HepG2 (cell line): ENCODE measurements around the gene DNAJC18.

Experiments used
- BCL6 ChIP-seq: IDR thresholded peaks from 2 replicates; pipeline ENCODE4 v1.6.1; 2016; ENCODE audit warnings: missing genetic modification reagents, missing compliant biosample characterization
- HCFC1 ChIP-seq: fragments of 150-350 bp; IDR thresholded peaks from 2 replicates; pipeline ENCODE4 v1.6.1; 2014; ENCODE audit warnings: low read depth, low read length
- NFE2L2 ChIP-seq: fragments of 150-350 bp; IDR thresholded peaks from 2 replicates; pipeline ENCODE4 v1.6.1; 2014; ENCODE audit warnings: low read length
- POLR2AphosphoS5 ChIP-seq: IDR thresholded peaks from 2 replicates; pipeline ENCODE4 v1.6.1; 2012; ENCODE audit warnings: low read depth, low read length
- SP1 ChIP-seq, 2 experiments: fragments of 450-650 bp in 1 of 2; sonication (generic) in 1 of 2; formaldehyde crosslinking in 1 of 2; IDR thresholded peaks; 2 replicates each; pipeline versions ENCODE4 v1.4.0 to v1.6.1; 2016 to 2020; ENCODE audit warnings: missing genetic modification reagents in 1 of 2
- SUZ12 ChIP-seq: fragments of 150-350 bp; IDR thresholded peaks from 2 replicates; pipeline ENCODE4 v1.6.1; 2014; ENCODE audit warnings: low read depth, low read length
- ZNF556 ChIP-seq: sonication (generic); formaldehyde crosslinking; IDR thresholded peaks from 2 replicates; pipeline ENCODE4 v1.4.0; 2020; ENCODE audit warnings: mild to moderate bottlenecking, missing genetic modification reagents, borderline replicate concordance
- TF ChIP-seq, protein P1 (sequence below): sonication (generic); formaldehyde crosslinking; IDR thresholded peaks from 2 replicates; pipeline ENCODE4 v1.8.0; 2022; ENCODE audit warnings: mild to moderate bottlenecking, missing genetic modification reagents; ENCODE audit not compliant: insufficient replicate concordance
- TF ChIP-seq, protein P2 (sequence below): sonication (generic); formaldehyde crosslinking; IDR thresholded peaks from 2 replicates; pipeline ENCODE4 v1.5.0; 2020; ENCODE audit warnings: mild to moderate bottlenecking, missing genetic modification reagents, moderate library complexity
- TF ChIP-seq, protein P3 (sequence below): sonication (generic); formaldehyde crosslinking; IDR thresholded peaks from 2 replicates; pipeline ENCODE4 v1.8.0; 2022; ENCODE audit warnings: missing genetic modification reagents, low read depth, mild to moderate bottlenecking, borderline replicate concordance

DNA sequence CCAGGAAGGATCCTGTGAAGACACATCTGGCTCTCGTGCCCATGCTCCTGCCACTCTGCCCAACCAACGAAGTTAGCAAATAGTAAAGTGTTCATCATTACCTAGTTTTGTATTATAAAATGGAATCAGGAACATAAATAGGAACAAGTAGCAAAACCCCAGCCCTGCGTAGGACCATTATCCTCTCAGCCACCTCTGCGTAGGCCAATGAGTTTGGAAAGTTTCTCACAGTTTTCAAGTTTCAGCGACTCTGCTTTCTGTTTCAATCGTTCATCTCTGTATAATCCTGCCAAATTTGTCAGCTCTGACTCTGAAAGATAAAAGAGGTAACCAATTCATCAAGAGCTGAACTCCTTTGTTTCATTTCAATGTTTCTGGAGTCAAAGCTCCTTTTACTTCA is 25.4 kb downstream of the DNAJC18 start:
- no peak for TF ChIP-seq SP1 (IDR thresholded peaks at IDR 0.05)
- TF ChIP-seq SP1 (CRISPR knock-in tag; IDR thresholded peaks at IDR 0.05) = no peak
- TF ChIP-seq NFE2L2 = no peak
- TF ChIP-seq, protein P1, sequence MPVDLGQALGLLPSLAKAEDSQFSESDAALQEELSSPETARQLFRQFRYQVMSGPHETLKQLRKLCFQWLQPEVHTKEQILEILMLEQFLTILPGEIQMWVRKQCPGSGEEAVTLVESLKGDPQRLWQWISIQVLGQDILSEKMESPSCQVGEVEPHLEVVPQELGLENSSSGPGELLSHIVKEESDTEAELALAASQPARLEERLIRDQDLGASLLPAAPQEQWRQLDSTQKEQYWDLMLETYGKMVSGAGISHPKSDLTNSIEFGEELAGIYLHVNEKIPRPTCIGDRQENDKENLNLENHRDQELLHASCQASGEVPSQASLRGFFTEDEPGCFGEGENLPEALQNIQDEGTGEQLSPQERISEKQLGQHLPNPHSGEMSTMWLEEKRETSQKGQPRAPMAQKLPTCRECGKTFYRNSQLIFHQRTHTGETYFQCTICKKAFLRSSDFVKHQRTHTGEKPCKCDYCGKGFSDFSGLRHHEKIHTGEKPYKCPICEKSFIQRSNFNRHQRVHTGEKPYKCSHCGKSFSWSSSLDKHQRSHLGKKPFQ (CRISPR knock-in tag) = no peak
- TF ChIP-seq POLR2AphosphoS5 = no peak
- TF ChIP-seq, protein P2, sequence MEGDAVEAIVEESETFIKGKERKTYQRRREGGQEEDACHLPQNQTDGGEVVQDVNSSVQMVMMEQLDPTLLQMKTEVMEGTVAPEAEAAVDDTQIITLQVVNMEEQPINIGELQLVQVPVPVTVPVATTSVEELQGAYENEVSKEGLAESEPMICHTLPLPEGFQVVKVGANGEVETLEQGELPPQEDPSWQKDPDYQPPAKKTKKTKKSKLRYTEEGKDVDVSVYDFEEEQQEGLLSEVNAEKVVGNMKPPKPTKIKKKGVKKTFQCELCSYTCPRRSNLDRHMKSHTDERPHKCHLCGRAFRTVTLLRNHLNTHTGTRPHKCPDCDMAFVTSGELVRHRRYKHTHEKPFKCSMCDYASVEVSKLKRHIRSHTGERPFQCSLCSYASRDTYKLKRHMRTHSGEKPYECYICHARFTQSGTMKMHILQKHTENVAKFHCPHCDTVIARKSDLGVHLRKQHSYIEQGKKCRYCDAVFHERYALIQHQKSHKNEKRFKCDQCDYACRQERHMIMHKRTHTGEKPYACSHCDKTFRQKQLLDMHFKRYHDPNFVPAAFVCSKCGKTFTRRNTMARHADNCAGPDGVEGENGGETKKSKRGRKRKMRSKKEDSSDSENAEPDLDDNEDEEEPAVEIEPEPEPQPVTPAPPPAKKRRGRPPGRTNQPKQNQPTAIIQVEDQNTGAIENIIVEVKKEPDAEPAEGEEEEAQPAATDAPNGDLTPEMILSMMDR (CRISPR knock-in tag) = no peak
- TF ChIP-seq, protein P3, sequence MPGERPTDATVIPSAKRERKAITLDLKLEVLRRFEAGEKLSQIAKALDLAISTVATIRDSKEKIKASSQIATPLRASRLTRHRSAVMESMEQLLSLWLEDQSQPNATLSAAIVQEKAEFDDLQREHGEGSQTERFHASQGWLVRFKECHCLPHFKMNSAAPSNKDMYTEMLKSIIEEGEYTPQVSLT = no peak
- no peak for TF ChIP-seq ZNF556 (CRISPR knock-in tag)
- TF ChIP-seq SUZ12 = no peak
- TF ChIP-seq HCFC1 = no peak
- no peak for TF ChIP-seq BCL6 (CRISPR knock-in tag)
